Measurements from ENCODE around the gene ZNF433. TPM values are rescaled to one million over a fixed set of nuclear protein-coding genes. Genes with fewer than 3 reads are reported as not detected.
"Not testable (repeated sequence)": the region's sequence is repeated elsewhere in the genome, so short reads cannot be mapped to it uniquely, and the experiment has no call there.

ZNF433 gene
- total and polyA plus RNA-seq, 4 donors = 4.4 to 5.8 (median 5.3) TPM

DNA sequence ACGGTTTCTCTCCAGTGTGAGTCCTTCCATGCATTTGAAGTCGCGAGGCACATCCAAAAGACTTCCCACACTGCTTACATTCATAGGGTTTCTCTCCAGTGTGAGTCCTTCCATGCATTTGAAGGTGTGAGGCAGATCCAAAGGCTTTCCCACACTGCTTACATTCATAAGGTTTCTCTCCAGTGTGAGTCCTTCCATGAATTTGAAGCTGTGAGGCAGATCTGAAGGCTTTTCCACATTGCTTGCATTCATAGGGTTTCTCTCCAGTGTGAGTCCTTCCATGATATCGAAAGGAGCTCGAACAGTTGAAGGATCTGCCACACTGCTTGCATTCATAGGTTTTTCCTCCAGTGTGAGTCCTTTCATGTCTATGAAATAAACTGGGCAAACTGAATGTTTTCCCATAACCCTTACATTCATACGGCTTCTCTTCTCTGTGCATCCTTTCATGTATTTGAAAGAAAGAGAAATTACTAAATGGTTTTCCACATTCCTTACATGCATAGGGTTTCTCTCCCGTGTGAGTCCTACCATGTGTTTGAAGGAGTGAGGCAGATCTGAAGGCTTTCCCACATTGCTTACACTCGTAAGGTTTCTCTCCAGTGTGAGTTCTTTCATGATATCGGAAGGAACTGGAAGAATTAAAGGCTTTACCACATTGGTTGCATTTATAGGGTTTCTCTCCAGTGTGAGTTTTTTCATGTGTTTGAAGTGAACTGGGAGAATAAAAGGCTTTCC is 20.3 kb downstream of the ZNF433 start:
- no peaks in the 10 kb centered on the region for H3K4me1 ChIP-seq (ENCODE audit: control insufficient read depth in 1 of 2, insufficient read depth in 2 of 2, low read length in 2 of 2)
- H3K27me3 ChIP-seq (ENCODE audit: control insufficient read depth in 1 of 2, insufficient read depth in 2 of 2, low read length in 1 of 2) = no peaks in the 10 kb centered on the region
- H3K36me3 ChIP-seq (ENCODE audit: control insufficient read depth in 1 of 2, insufficient read depth in 2 of 2, low read length in 1 of 2) = peaks cover 15 to 26% of the 10 kb centered on the region in 2 donors
- no peak for DNase-seq
- H3K9me3 ChIP-seq (ENCODE audit: control insufficient read depth, low read length) = peaks cover 23% of the 10 kb centered on the region
- 96 to 98% methylated on average over 9 of the region's 9 CpGs for WGBS, 2 donors
- intact Hi-C loops (cut with DNase I) = no loop called here
- ATAC-seq (ENCODE audit: low FRiP score) = no peak
- no peak overlapping the region for H3K27ac ChIP-seq (ENCODE audit: low read depth in 1 of 2, low read length in 2 of 2)
- H3K4me3 ChIP-seq (ENCODE audit: low read length in 2 of 2) = no peak overlapping the region

GRCh38 chr19:12000152-12000981 is 35.1 kb downstream of the ZNF433 start:
- Histone ChIP-seq H3K27ac (ENCODE audit: low read depth in 1 of 2, low read length in 2 of 2) (no peak overlapping the region), H3K36me3 (ENCODE audit: control insufficient read depth in 1 of 2, insufficient read depth in 2 of 2, low read length in 1 of 2) (peaks cover 0 to 2% of the 10 kb centered on the region in 2 donors), H3K27me3 (ENCODE audit: control insufficient read depth in 1 of 2, insufficient read depth in 2 of 2, low read length in 1 of 2) (no peaks in the 10 kb centered on the region), H3K4me1 (ENCODE audit: control insufficient read depth in 1 of 2, insufficient read depth in 2 of 2, low read length in 2 of 2) (no peaks in the 10 kb centered on the region), H3K9me3 (ENCODE audit: control insufficient read depth, low read length) (no peaks in the 10 kb centered on the region), H3K4me3 (ENCODE audit: low read length in 2 of 2) (no peak overlapping the region)
- 47 to 58% methylated on average over 9 of the region's 9 CpGs for WGBS, 2 donors
- DNase-seq (no peak), ATAC-seq (ENCODE audit: low FRiP score) (no peak)
- intact Hi-C loops (cut with DNase I) = loop anchor here in 1 of 2 donors (10.0 kb wide), 1 partner anchor 286 kb away; no protein-coding TSS in a partner anchor

- ATAC-seq (ENCODE audit: low FRiP score) (no peak), DNase-seq (no peak)
- Histone ChIP-seq H3K27ac (ENCODE audit: low read depth in 1 of 2, low read length in 2 of 2) (no peak overlapping the region), H3K36me3 (ENCODE audit: control insufficient read depth in 1 of 2, insufficient read depth in 2 of 2, low read length in 1 of 2) (no peaks in the 10 kb centered on the region), H3K27me3 (ENCODE audit: control insufficient read depth in 1 of 2, insufficient read depth in 2 of 2, low read length in 1 of 2) (no peaks in the 10 kb centered on the region), H3K4me3 (ENCODE audit: low read length in 2 of 2) (no peak overlapping the region), H3K9me3 (ENCODE audit: control insufficient read depth, low read length) (no peaks in the 10 kb centered on the region), H3K4me1 (ENCODE audit: control insufficient read depth in 1 of 2, insufficient read depth in 2 of 2, low read length in 2 of 2) (no peaks in the 10 kb centered on the region)
- WGBS, 2 donors = 30 to 44% methylated on average over 1 of the region's 1 CpG
- intact Hi-C loops (cut with DNase I) = no loop called here
Observed at GRCh38 chr19:11995174-11995573, 40.3 kb downstream of the ZNF433 start.

- DNase-seq; H3K4me3 ChIP-seq (ENCODE audit: low read length in 2 of 2); H3K36me3 ChIP-seq (ENCODE audit: control insufficient read depth in 1 of 2, insufficient read depth in 2 of 2, low read length in 1 of 2); intact Hi-C loops (cut with DNase I); H3K27ac ChIP-seq (ENCODE audit: low read depth in 1 of 2, low read length in 2 of 2); ATAC-seq (ENCODE audit: low FRiP score); H3K4me1 ChIP-seq (ENCODE audit: control insufficient read depth in 1 of 2, insufficient read depth in 2 of 2, low read length in 2 of 2); H3K9me3 ChIP-seq (ENCODE audit: control insufficient read depth, low read length); H3K27me3 ChIP-seq (ENCODE audit: control insufficient read depth in 1 of 2, insufficient read depth in 2 of 2, low read length in 1 of 2): not testable (repeated sequence)
- WGBS, 2 donors = 74 to 85% methylated on average over 4 of the region's 4 CpGs
Observed at GRCh38 chr19:11991921-11992320, 43.6 kb downstream of the ZNF433 start.

- ATAC-seq (ENCODE audit: low FRiP score) (no peak), DNase-seq (no peak)
- H3K27me3 ChIP-seq (ENCODE audit: control insufficient read depth in 1 of 2, insufficient read depth in 2 of 2, low read length in 1 of 2) = no peaks in the 10 kb centered on the region
- intact Hi-C loops (cut with DNase I) = loop anchor here (2.0 to 5.0 kb wide), 3 partner anchors 64 to 192 kb away; partner anchors contain the start of genes ZNF700 (in 2 of the 2) and ZNF491 (in 1 of the 2)
- no peaks in the 10 kb centered on the region for H3K9me3 ChIP-seq (ENCODE audit: control insufficient read depth, low read length)
- no peaks in the 10 kb centered on the region for H3K36me3 ChIP-seq (ENCODE audit: control insufficient read depth in 1 of 2, insufficient read depth in 2 of 2, low read length in 1 of 2)
- no peak overlapping the region for H3K27ac ChIP-seq (ENCODE audit: low read depth in 1 of 2, low read length in 2 of 2)
- no peak overlapping the region for H3K4me3 ChIP-seq (ENCODE audit: low read length in 2 of 2)
- 67% methylated on average over 9 of the region's 9 CpGs for WGBS, 2 donors
- no peaks in the 10 kb centered on the region for H3K4me1 ChIP-seq (ENCODE audit: control insufficient read depth in 1 of 2, insufficient read depth in 2 of 2, low read length in 2 of 2)
Observed at GRCh38 chr19:11989112-11989456, 46.4 kb downstream of the ZNF433 start.

- ATAC-seq (ENCODE audit: low FRiP score) (peak; percentile 99), DNase-seq (peak; percentile 99)
- Histone ChIP-seq H3K27me3 (ENCODE audit: control insufficient read depth in 1 of 2, insufficient read depth in 2 of 2, low read length in 1 of 2) (no peaks in the 10 kb centered on the region), H3K4me3 (ENCODE audit: low read length in 2 of 2) (peak overlapping the region; percentile 55 to 83), H3K9me3 (ENCODE audit: control insufficient read depth, low read length) (peaks cover under 1% of the 10 kb centered on the region), H3K36me3 (ENCODE audit: control insufficient read depth in 1 of 2, insufficient read depth in 2 of 2, low read length in 1 of 2) (no peaks in the 10 kb centered on the region), H3K27ac (ENCODE audit: low read depth in 1 of 2, low read length in 2 of 2) (peak overlapping the region in 1 of 2 donors; percentile 46), H3K4me1 (ENCODE audit: control insufficient read depth in 1 of 2, insufficient read depth in 2 of 2, low read length in 2 of 2) (no peaks in the 10 kb centered on the region)
- WGBS, 2 donors = 0 to 1% methylated on average over 51 to 54 of the region's 54 CpGs
- intact Hi-C loops (cut with DNase I) = loop anchor here (1.0 to 5.0 kb wide), 5 partner anchors 23 to 190 kb away; partner anchors contain the start of genes ZNF491 (in 2 of the 2) and ZNF700 (in 2 of the 2)
Observed at GRCh38 chr19:11987405-11988281, 47.8 kb downstream of the ZNF433 start.

DNA sequence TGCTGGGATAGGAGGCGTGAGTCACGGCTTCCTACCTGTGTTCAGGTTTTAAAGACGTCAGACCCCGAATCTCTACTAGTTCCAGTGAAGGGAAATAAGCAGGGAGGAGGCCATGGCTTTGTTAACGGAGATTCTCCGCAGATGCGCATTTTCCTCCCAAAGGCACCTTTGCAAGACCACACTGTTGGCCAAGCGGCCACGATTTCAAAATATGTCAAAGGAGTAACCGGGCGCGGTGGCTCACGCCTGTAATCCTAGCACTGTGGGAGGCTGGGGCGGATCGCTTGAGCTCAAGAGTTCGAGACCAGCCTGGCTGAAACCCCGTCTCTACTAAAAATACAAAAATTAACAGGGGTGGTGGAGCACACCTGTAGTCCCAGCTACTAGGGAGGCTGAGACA is 48.7 kb downstream of the ZNF433 start:
- no peak overlapping the region for H3K4me3 ChIP-seq (ENCODE audit: low read length in 2 of 2)
- ATAC-seq (ENCODE audit: low FRiP score) (no peak), DNase-seq (no peak)
- no peaks in the 10 kb centered on the region for H3K27me3 ChIP-seq (ENCODE audit: control insufficient read depth in 1 of 2, insufficient read depth in 2 of 2, low read length in 1 of 2)
- intact Hi-C loops (cut with DNase I) = loop anchor here (1.0 to 5.0 kb wide), 4 partner anchors 22 to 189 kb away; partner anchors contain the start of gene ZNF491 (in 2 of the 2)
- no peaks in the 10 kb centered on the region for H3K4me1 ChIP-seq (ENCODE audit: control insufficient read depth in 1 of 2, insufficient read depth in 2 of 2, low read length in 2 of 2)
- peaks cover 1% of the 10 kb centered on the region for H3K9me3 ChIP-seq (ENCODE audit: control insufficient read depth, low read length)
- H3K27ac ChIP-seq (ENCODE audit: low read depth in 1 of 2, low read length in 2 of 2) = no peak overlapping the region
- no peaks in the 10 kb centered on the region for H3K36me3 ChIP-seq (ENCODE audit: control insufficient read depth in 1 of 2, insufficient read depth in 2 of 2, low read length in 1 of 2)
- WGBS, 2 donors = 94 to 95% methylated on average over 17 of the region's 17 CpGs

DNA sequence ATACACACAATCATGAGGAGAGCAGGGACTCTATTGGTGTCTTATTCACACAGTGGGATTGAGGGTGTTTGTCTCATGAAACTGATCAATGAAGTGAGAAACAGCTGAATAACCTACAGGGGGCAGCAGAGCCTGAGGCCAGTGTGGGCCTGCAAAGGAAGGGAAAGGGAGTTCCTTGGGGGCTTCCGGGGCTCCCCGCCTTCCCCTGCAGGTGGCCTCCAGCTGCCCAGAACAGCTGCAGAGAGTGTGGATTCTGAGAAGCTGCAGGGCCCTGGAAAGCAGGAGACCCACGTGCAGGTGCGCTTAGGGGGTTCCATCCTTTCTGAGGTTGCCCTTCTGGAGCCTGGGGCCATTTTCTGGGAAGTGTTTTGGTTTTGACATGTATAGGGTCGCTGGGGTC is 50.5 kb downstream of the ZNF433 start:
- H3K27me3 ChIP-seq (ENCODE audit: control insufficient read depth in 1 of 2, insufficient read depth in 2 of 2, low read length in 1 of 2) = no peaks in the 10 kb centered on the region
- no peak overlapping the region for H3K27ac ChIP-seq (ENCODE audit: low read depth in 1 of 2, low read length in 2 of 2)
- intact Hi-C loops (cut with DNase I) = loop anchor here (5.0 kb wide), 2 partner anchors 103 to 188 kb away; partner anchors contain the start of gene ZNF491 (in 1 of the 2)
- no peak for DNase-seq
- no peaks in the 10 kb centered on the region for H3K36me3 ChIP-seq (ENCODE audit: control insufficient read depth in 1 of 2, insufficient read depth in 2 of 2, low read length in 1 of 2)
- H3K4me3 ChIP-seq (ENCODE audit: low read length in 2 of 2) = no peak overlapping the region
- peaks cover 7% of the 10 kb centered on the region for H3K9me3 ChIP-seq (ENCODE audit: control insufficient read depth, low read length)
- no peak for ATAC-seq (ENCODE audit: low FRiP score)
- H3K4me1 ChIP-seq (ENCODE audit: control insufficient read depth in 1 of 2, insufficient read depth in 2 of 2, low read length in 2 of 2) = no peaks in the 10 kb centered on the region
- 27 to 31% methylated on average over 5 of the region's 5 CpGs for WGBS, 2 donors

Data from aorta (tissue), 5 donors.